IPS DF 19.7 (cell line): ENCODE results near the gene INO80C.
A peak's percentile ranks its signal among the peaks of the same experiment; 100 is the strongest.

Experiments
- DNase-seq: peaks from one replicate; pipeline ENCODE4 v3.0.0-alpha.2; 2013; ENCODE audit warnings: low read depth, low spot score

Gene INO80C

GRCh38 chr18:35497370-35498197, at the start of gene INO80C:
Gene INO80C, minus strand, starts transcription at chr18:35497960. Its CDS starts 86 bp downstream, at chr18:35497874.
- DNase-seq = peak; percentile 69

- DNase-seq = no peak
These were observed 49.3 kb upstream of the INO80C start for GRCh38 chr18:35547008-35547605.

- no peak for DNase-seq
These were observed 44.6 kb upstream of the INO80C start for GRCh38 chr18:35542356-35542755.

GRCh38 chr18:35535297-35535696, 37.5 kb upstream of the INO80C start:
- no peak for DNase-seq

GRCh38 chr18:35533916-35534405, 36.2 kb upstream of the INO80C start:
- no peak for DNase-seq

GRCh38 chr18:35528749-35529274, 31.1 kb upstream of the INO80C start:
- no peak for DNase-seq

- DNase-seq = no peak
These were observed 28.8 kb upstream of the INO80C start for GRCh38 chr18:35526495-35527059.

GRCh38 chr18:35525795-35526494, 28.2 kb upstream of the INO80C start:
- no peak for DNase-seq

GRCh38 chr18:35524226-35524625, 26.5 kb upstream of the INO80C start:
- DNase-seq = no peak

GRCh38 chr18:35522130-35522959, 24.6 kb upstream of the INO80C start:
- no peak for DNase-seq

GRCh38 chr18:35521133-35521532, 23.4 kb upstream of the INO80C start:
- DNase-seq = no peak

GRCh38 chr18:35519148-35519899, 21.6 kb upstream of the INO80C start:
- DNase-seq = no peak

- DNase-seq = no peak
These were observed 20.0 kb upstream of the INO80C start for GRCh38 chr18:35517715-35518114.

GRCh38 chr18:35516789-35517188, 19.0 kb upstream of the INO80C start:
- DNase-seq = no peak

- no peak for DNase-seq
These were observed 18.6 kb upstream of the INO80C start for GRCh38 chr18:35516351-35516750.

GRCh38 chr18:35515460-35516130, 17.8 kb upstream of the INO80C start:
- no peak for DNase-seq

GRCh38 chr18:35514752-35515459, 17.1 kb upstream of the INO80C start:
- no peak for DNase-seq

GRCh38 chr18:35514283-35514682, 16.5 kb upstream of the INO80C start:
- DNase-seq = no peak
